Measurements from ENCODE around the gene S100G.
"Not testable (repeated sequence)": the region's sequence is repeated elsewhere in the genome, so short reads cannot be mapped to it uniquely, and the experiment has no call there.

S100G gene, protein sequence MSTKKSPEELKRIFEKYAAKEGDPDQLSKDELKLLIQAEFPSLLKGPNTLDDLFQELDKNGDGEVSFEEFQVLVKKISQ

GRCh38 chrX:16649858-16650257 is at the start of gene S100G:
S100G (plus strand) TSS chrX:16650158; CDS start chrX:16651007, 849 bp downstream.
- Histone ChIP-seq H3K9me3 (ENCODE audit: control insufficient read depth, insufficient read depth, low read length) (no peaks in the 10 kb centered on the region), H3K27ac (ENCODE audit: low read length) (no peak within 1 kb of the TSS), H3K4me3 (ENCODE audit: low read length) (no peak within 1 kb of the TSS), H3K27me3 (ENCODE audit: control insufficient read depth, insufficient read depth, low read length) (no peaks in the 10 kb centered on the region), H3K4me1 (ENCODE audit: control insufficient read depth, insufficient read depth, low read length) (no peaks in the 10 kb centered on the region), H3K36me3 (ENCODE audit: control insufficient read depth, insufficient read depth, low read length) (no peaks in the 10 kb centered on the region; the same call in 1 of the 2 replicates)
- WGBS (ENCODE audit: insufficient coverage, insufficient read length), result no CpG with 5 or more reads among the region's 4 CpGs
- DNase-seq (ENCODE audit: low read depth, low spot score), result no peak

DNA sequence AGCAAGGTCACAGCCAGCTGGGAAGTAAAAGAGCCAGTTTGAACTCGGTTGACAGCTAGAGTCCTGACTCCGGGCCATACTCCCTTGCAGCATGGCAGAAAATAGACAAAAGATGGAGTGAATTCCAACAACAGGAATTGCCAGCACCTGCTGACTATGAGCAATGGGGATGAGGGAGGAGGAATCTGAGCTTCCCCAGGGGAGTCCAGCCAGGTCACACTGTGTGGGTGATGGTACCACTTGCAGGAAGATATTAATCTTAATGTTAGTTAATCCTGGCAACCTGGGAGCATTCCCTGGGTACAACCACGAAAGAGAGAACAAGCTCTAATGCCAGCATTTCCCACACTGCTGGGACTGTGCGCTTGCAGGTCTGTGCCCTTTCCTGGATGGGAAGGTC is 48.1 kb upstream of the S100G start:
- Histone ChIP-seq H3K27ac (ENCODE audit: low read length) (no peak overlapping the region), H3K4me1 (ENCODE audit: control insufficient read depth, insufficient read depth, low read length) (0 out of 2 replicates have a peak, but pooled peaks cover 2% of the 10 kb centered on the region), H3K36me3 (ENCODE audit: control insufficient read depth, insufficient read depth, low read length) (no peaks in the 10 kb centered on the region), H3K9me3 (ENCODE audit: control insufficient read depth, insufficient read depth, low read length) (no peaks in the 10 kb centered on the region), H3K4me3 (ENCODE audit: low read length) (no peak overlapping the region), H3K27me3 (ENCODE audit: control insufficient read depth, insufficient read depth, low read length) (no peaks in the 10 kb centered on the region)
- no CpG with 5 or more reads among the region's 4 CpGs for WGBS (ENCODE audit: insufficient coverage, insufficient read length)
- DNase-seq (ENCODE audit: low read depth, low spot score), result no peak

GRCh38 chrX:16603235-16603634 is 46.7 kb upstream of the S100G start:
- not testable (repeated sequence) for H3K27me3 ChIP-seq (ENCODE audit: control insufficient read depth, insufficient read depth, low read length); H3K4me1 ChIP-seq (ENCODE audit: control insufficient read depth, insufficient read depth, low read length); H3K4me3 ChIP-seq (ENCODE audit: low read length); DNase-seq (ENCODE audit: low read depth, low spot score); H3K27ac ChIP-seq (ENCODE audit: low read length); H3K9me3 ChIP-seq (ENCODE audit: control insufficient read depth, insufficient read depth, low read length); H3K36me3 ChIP-seq (ENCODE audit: control insufficient read depth, insufficient read depth, low read length)
- no CpG with 5 or more reads among the region's 6 CpGs for WGBS (ENCODE audit: insufficient coverage, insufficient read length)

DNA sequence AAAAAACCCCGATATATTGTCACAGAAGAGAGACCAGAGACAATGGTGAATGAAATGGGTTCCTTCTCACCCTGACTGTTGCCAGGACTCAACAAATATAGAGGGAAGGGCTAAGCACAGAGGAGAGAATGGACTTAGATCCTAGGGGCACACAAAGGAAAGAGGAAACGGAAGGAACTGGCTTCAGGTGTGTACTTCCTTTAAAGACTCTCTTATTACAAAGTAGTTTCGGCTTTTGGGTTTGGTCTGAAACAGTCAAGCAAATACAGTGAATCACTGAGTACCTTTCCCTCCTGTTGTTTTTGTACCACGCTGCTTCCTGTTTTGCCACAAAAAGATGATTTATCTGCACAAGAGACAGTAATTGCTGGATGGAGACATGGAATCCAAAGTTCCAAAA is 46.1 kb upstream of the S100G start:
- H3K27ac ChIP-seq (ENCODE audit: low read length), result no peak overlapping the region
- no peak for DNase-seq (ENCODE audit: low read depth, low spot score)

DNA sequence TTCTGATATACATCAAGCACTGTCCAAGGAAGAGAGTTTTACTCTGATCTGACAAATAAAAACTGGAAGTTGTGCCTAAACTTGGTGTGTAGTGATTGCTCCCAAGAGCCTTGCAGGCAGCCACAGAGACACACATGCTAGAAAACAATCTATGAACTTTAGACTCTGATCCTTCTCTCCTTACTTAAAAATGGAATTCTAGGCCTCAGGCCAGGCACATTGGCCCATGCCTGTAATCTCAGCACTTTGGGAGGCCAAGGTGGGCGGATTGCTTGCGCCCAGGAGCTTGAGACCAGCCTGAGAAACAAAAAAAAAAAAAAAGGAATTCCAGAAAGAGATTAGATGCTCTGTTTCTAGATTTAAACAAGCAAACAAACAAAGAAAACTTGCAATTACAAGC is 45.6 kb upstream of the S100G start:
- H3K27ac ChIP-seq (ENCODE audit: low read length), result no peak overlapping the region
- WGBS (ENCODE audit: insufficient coverage, insufficient read length), result no CpG with 5 or more reads among the region's 2 CpGs
- DNase-seq (ENCODE audit: low read depth, low spot score), result no peak

More for the DNA sequence above, 46.1 kb upstream of the S100G start:
- Histone ChIP-seq H3K36me3 (ENCODE audit: control insufficient read depth, insufficient read depth, low read length) (no peaks in the 10 kb centered on the region), H3K9me3 (ENCODE audit: control insufficient read depth, insufficient read depth, low read length) (no peaks in the 10 kb centered on the region), H3K4me1 (ENCODE audit: control insufficient read depth, insufficient read depth, low read length) (0 out of 2 replicates have a peak, but pooled peaks cover 2% of the 10 kb centered on the region), H3K27me3 (ENCODE audit: control insufficient read depth, insufficient read depth, low read length) (no peaks in the 10 kb centered on the region), H3K4me3 (ENCODE audit: low read length) (no peak overlapping the region)
- no CpG with 5 or more reads among the region's 4 CpGs for WGBS (ENCODE audit: insufficient coverage, insufficient read length)

GRCh38 chrX:16606142-16606720 is 43.7 kb upstream of the S100G start:
- no peaks in the 10 kb centered on the region for H3K36me3 ChIP-seq (ENCODE audit: control insufficient read depth, insufficient read depth, low read length)
- H3K27me3 ChIP-seq (ENCODE audit: control insufficient read depth, insufficient read depth, low read length), result no peaks in the 10 kb centered on the region
- WGBS (ENCODE audit: insufficient coverage, insufficient read length), result no CpG with 5 or more reads among the region's 4 CpGs
- H3K9me3 ChIP-seq (ENCODE audit: control insufficient read depth, insufficient read depth, low read length), result no peaks in the 10 kb centered on the region
- H3K4me3 ChIP-seq (ENCODE audit: low read length), result no peak overlapping the region
- no peak for DNase-seq (ENCODE audit: low read depth, low spot score)
- H3K4me1 ChIP-seq (ENCODE audit: control insufficient read depth, insufficient read depth, low read length), result no peaks in the 10 kb centered on the region
- H3K27ac ChIP-seq (ENCODE audit: low read length), result no peak overlapping the region

More for the DNA sequence above, 45.6 kb upstream of the S100G start:
- Histone ChIP-seq H3K4me3 (ENCODE audit: low read length) (no peak overlapping the region), H3K9me3 (ENCODE audit: control insufficient read depth, insufficient read depth, low read length) (no peaks in the 10 kb centered on the region), H3K4me1 (ENCODE audit: control insufficient read depth, insufficient read depth, low read length) (0 out of 2 replicates have a peak, but pooled peaks cover 2% of the 10 kb centered on the region), H3K36me3 (ENCODE audit: control insufficient read depth, insufficient read depth, low read length) (no peaks in the 10 kb centered on the region), H3K27me3 (ENCODE audit: control insufficient read depth, insufficient read depth, low read length) (no peaks in the 10 kb centered on the region)

DNA sequence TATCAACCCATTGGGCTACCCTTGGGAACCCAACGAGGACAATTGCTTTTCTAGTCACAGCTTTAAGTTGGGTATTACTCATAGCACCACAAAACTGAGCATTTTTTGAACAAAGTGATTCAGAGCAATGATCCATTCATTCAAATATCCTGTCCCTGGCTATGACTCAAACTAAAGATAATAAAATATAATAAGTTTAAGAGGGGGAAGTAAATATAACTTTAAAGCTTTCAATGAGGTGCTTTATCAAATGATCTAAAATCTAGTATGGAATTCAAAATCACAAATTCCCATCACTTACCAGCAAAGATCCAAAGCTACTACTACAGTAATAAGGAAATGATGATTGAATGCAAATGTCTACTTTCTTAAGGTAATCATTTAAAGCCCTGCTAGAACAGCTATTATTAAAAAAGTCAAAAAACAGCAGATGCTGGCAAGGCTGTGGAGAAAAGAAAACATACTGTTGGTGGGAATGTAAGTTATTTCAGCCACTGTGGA is 39.8 kb upstream of the S100G start:
- Histone ChIP-seq H3K27me3 (ENCODE audit: control insufficient read depth, insufficient read depth, low read length) (no peaks in the 10 kb centered on the region), H3K4me1 (ENCODE audit: control insufficient read depth, insufficient read depth, low read length) (no peaks in the 10 kb centered on the region; the same call in 1 of the 2 replicates), H3K4me3 (ENCODE audit: low read length) (no peak overlapping the region), H3K9me3 (ENCODE audit: control insufficient read depth, insufficient read depth, low read length) (no peaks in the 10 kb centered on the region), H3K27ac (ENCODE audit: low read length) (no peak overlapping the region), H3K36me3 (ENCODE audit: control insufficient read depth, insufficient read depth, low read length) (no peaks in the 10 kb centered on the region)
- no peak for DNase-seq (ENCODE audit: low read depth, low spot score)
- WGBS (ENCODE audit: insufficient coverage, insufficient read length), result no CpG with 5 or more reads among the region's 1 CpG

DNA sequence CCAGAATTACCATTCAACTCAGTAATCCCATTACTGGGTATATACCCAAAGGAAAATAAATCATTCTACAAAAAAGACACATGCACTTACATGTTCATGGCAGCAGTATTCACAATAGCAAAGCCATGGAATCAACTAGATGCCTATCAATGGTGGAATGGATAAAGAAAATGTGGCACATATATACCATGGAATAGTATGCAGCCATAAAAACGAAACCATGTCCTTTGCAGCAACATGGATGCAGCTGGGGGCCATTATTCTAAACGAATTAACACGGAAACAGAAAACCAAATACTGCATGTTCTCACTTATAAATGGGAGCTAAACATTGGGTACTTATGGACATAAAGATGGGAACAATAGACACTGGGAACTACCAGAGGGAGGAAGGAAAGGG is 39.3 kb upstream of the S100G start:
- H3K27ac ChIP-seq (ENCODE audit: low read length); DNase-seq (ENCODE audit: low read depth, low spot score); H3K27me3 ChIP-seq (ENCODE audit: control insufficient read depth, insufficient read depth, low read length); H3K4me1 ChIP-seq (ENCODE audit: control insufficient read depth, insufficient read depth, low read length); H3K9me3 ChIP-seq (ENCODE audit: control insufficient read depth, insufficient read depth, low read length); H3K4me3 ChIP-seq (ENCODE audit: low read length); H3K36me3 ChIP-seq (ENCODE audit: control insufficient read depth, insufficient read depth, low read length): not testable (repeated sequence)
- WGBS (ENCODE audit: insufficient coverage, insufficient read length), result no CpG with 5 or more reads among the region's 3 CpGs

DNA sequence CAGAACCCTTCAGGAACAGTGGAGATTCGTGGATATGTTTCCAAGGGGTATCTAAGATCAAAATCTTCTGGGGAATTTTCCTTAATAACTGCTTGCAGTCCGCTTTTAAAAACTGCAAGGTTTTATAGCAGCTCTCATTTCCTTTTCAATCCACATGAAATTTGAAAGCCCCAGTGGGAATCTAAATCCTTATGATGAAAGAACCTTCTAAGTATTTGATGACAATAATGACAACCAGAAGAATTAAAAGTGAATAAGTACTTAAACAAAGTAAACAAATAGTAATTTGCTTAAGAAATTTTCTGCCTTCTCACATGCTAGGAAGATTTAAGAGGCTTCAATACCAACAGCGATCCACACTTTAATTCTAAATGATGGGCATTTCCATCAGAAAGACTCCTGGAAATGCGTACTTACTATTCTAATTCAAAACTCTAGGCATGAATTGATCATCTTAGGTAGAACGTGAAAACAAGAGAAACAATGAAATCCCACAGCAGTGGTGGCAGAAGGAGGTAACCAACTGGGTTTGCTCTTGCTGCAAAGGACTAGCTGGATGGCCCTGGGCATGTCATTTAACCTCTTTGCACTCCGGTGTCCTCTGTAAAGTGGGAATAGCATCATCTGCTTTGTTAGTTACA is 37.6 kb upstream of the S100G start:
- Histone ChIP-seq H3K36me3 (ENCODE audit: control insufficient read depth, insufficient read depth, low read length) (no peaks in the 10 kb centered on the region), H3K4me3 (ENCODE audit: low read length) (no peak overlapping the region), H3K9me3 (ENCODE audit: control insufficient read depth, insufficient read depth, low read length) (no peaks in the 10 kb centered on the region), H3K27ac (ENCODE audit: low read length) (peak overlapping the region; percentile 42), H3K27me3 (ENCODE audit: control insufficient read depth, insufficient read depth, low read length) (no peaks in the 10 kb centered on the region), H3K4me1 (ENCODE audit: control insufficient read depth, insufficient read depth, low read length) (no peaks in the 10 kb centered on the region; the same call in 1 of the 2 replicates)
- no CpG with 5 or more reads among the region's 6 CpGs for WGBS (ENCODE audit: insufficient coverage, insufficient read length)
- no peak for DNase-seq (ENCODE audit: low read depth, low spot score)

DNA sequence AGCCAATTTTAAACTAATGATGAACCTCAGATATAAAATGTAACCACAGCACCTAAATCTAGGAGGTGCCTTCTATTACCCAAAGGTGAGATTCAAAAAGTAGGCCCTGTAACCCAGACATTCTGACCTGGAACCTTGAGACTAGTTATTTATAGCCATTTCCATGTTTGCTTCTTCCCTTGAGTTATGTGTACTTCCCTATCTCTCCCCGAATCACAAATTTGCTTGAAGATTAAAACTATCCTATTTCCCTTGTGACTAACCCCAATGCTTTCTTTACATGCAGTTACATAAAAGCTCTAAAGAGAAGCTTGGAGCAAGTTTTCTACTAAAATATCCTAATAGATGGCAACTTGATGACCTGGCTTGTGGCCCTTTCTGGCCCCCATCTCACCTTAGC is 32.6 kb upstream of the S100G start:
- H3K4me3 ChIP-seq (ENCODE audit: low read length), result no peak overlapping the region
- H3K27me3 ChIP-seq (ENCODE audit: control insufficient read depth, insufficient read depth, low read length), result no peaks in the 10 kb centered on the region
- no peaks in the 10 kb centered on the region for H3K36me3 ChIP-seq (ENCODE audit: control insufficient read depth, insufficient read depth, low read length)
- H3K4me1 ChIP-seq (ENCODE audit: control insufficient read depth, insufficient read depth, low read length), result peaks cover 1% of the 10 kb centered on the region; the same call in 1 of the 2 replicates
- no CpG with 5 or more reads among the region's 1 CpG for WGBS (ENCODE audit: insufficient coverage, insufficient read length)
- no peak for DNase-seq (ENCODE audit: low read depth, low spot score)
- no peak overlapping the region for H3K27ac ChIP-seq (ENCODE audit: low read length)
- H3K9me3 ChIP-seq (ENCODE audit: control insufficient read depth, insufficient read depth, low read length), result no peaks in the 10 kb centered on the region

Measured in iPS DF 6.9 (cell line).